ENCODE measurements around the gene PTPRG. TPM values are rescaled to one million over a fixed set of nuclear protein-coding genes. Genes with fewer than 3 reads are reported as not detected.

Gene PTPRG
- total RNA-seq, 6 experiments from 2014 or later: 11.7 to 27.8 (median 14.7) TPM

GRCh38 chr3:61989681-61990080 lies 428.3 kb downstream of the PTPRG start:
- TF ChIP-seq POLR2A (IDR thresholded peaks at IDR 0.05) (no peak), CTCF (IDR thresholded peaks at IDR 0.05) (no peak)
- H3K27ac ChIP-seq: no peak overlapping the region
- H3K4me1 ChIP-seq: no peaks in the 10 kb centered on the region
- H3K9me3 ChIP-seq: no peaks in the 10 kb centered on the region
- no peak overlapping the region for H3K4me3 ChIP-seq
- no peaks in the 10 kb centered on the region for H3K36me3 ChIP-seq
- intact Hi-C loops (cut with DNase I): no loop called here
- no peak for ATAC-seq
- DNase-seq: no peak
- no peaks in the 10 kb centered on the region for H3K27me3 ChIP-seq
- 76% methylated on average over 4 of the region's 4 CpGs for WGBS (ENCODE audit: insufficient coverage, low coverage, low lambda C conversion rate, missing lambda C conversion rate)

DNA sequence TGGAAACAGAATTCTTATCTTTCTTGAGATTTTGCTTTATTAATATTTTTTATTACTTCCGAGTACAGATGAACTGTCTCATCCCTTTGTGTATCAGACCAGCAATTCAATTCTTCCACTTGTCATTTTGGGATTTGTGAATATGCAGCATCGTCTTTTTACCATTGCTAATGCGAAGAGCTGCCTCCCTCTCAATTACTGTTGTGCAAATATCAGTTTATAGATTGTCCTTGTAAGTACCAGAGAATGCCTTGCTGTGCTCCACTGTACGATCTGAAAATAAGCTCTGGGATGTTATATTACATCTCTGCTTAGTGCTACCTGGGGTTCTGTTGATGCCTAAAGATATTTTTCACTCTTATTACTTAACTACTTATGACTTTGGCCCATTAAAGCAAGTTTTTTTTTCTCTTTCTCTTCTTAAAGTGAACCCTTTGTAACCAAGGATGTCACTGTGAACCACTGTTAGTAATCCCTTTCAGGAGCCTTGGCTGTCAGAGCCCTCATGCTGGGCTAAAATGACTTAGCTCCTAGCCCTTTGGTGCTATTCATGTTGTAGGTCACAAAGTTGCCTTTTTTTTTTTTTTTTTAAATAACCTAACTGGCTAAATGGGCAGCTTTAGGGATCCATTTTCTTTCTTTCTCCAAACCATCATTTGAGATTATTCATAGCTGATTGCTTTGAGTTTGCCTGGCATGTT lies 429.1 kb downstream of the PTPRG start:
- H3K4me3 ChIP-seq: no peak overlapping the region
- 96% methylated on average over 4 of the region's 4 CpGs for WGBS (ENCODE audit: insufficient coverage, low coverage, low lambda C conversion rate, missing lambda C conversion rate)
- H3K9me3 ChIP-seq: no peaks in the 10 kb centered on the region
- no peaks in the 10 kb centered on the region for H3K4me1 ChIP-seq
- no peak for TF ChIP-seq CTCF (IDR thresholded peaks at IDR 0.05)
- TF ChIP-seq POLR2A (IDR thresholded peaks at IDR 0.05): no peak
- H3K36me3 ChIP-seq: no peaks in the 10 kb centered on the region
- intact Hi-C loops (cut with DNase I): no loop called here
- no peaks in the 10 kb centered on the region for H3K27me3 ChIP-seq
- DNase-seq: no peak
- H3K27ac ChIP-seq: no peak overlapping the region
- ATAC-seq: no peak

DNA sequence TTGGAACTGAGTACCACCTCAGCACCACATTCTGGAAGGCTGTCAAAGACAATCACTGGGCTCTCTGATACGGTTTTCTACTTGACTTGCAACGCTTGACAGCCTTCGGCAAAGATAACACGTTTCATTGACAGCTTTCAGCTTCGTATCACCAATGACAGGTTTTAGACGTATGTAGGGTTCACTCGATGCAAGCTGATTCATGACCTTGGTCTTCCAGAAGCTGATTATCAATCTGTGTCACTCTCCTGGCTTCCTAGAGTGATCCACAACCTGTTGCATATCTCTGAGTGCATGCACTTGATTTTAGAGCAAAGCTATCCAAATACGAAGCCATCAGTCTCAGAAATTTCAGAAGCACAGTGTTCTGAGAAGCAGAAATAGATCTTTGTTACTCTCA lies 430.3 kb downstream of the PTPRG start:
- H3K27ac ChIP-seq: no peak overlapping the region
- 90% methylated on average over 8 of the region's 8 CpGs for WGBS (ENCODE audit: insufficient coverage, low coverage, low lambda C conversion rate, missing lambda C conversion rate)
- no peak for ATAC-seq
- intact Hi-C loops (cut with DNase I): no loop called here
- H3K4me3 ChIP-seq: no peak overlapping the region
- TF ChIP-seq CTCF (IDR thresholded peaks at IDR 0.05): no peak
- no peak for TF ChIP-seq POLR2A (IDR thresholded peaks at IDR 0.05)
- no peaks in the 10 kb centered on the region for H3K9me3 ChIP-seq
- DNase-seq: no peak
- H3K36me3 ChIP-seq: no peaks in the 10 kb centered on the region
- H3K4me1 ChIP-seq: no peaks in the 10 kb centered on the region
- H3K27me3 ChIP-seq: no peaks in the 10 kb centered on the region

GRCh38 chr3:61996366-61996765 lies 435.0 kb downstream of the PTPRG start:
- intact Hi-C loops (cut with DNase I): no loop called here
- H3K27me3 ChIP-seq: no peaks in the 10 kb centered on the region
- H3K4me3 ChIP-seq: no peak overlapping the region
- 40% methylated on average over 1 of the region's 1 CpG for WGBS (ENCODE audit: insufficient coverage, low coverage, low lambda C conversion rate, missing lambda C conversion rate)
- no peak overlapping the region for H3K27ac ChIP-seq
- no peaks in the 10 kb centered on the region for H3K36me3 ChIP-seq
- no peaks in the 10 kb centered on the region for H3K4me1 ChIP-seq
- TF ChIP-seq POLR2A (IDR thresholded peaks at IDR 0.05) (no peak), CTCF (IDR thresholded peaks at IDR 0.05) (no peak)
- H3K9me3 ChIP-seq: no peaks in the 10 kb centered on the region
- ATAC-seq: no peak
- no peak for DNase-seq

Data from right lobe of liver (tissue), 6 donors.